Left cardiac atrium (tissue), 4 donors: ENCODE results near the gene UPK3A. TPM values are rescaled to one million over a fixed set of nuclear protein-coding genes. Genes with fewer than 3 reads are reported as not detected.
A peak's percentile ranks its signal among the peaks of the same experiment; 100 is the strongest.

Experiments
- ATAC-seq, 2 donors: fragments of 200-7000 bp; cut with Tn5 transposase; one replicate each; pipeline ENCODE4 v1.9.1; 2020; ENCODE audit warnings: mild to moderate bottlenecking in 2 of 2, moderate library complexity in 2 of 2
- DNase-seq: peaks from one replicate; pipeline ENCODE4 v3.0.0-alpha.2; 2020
- intact Hi-C, 2 donors: fragments of 100-400 bp; cut with DNase I; formaldehyde crosslinking; loops; one replicate each; pipeline versions ENCODE4 v1.14.1 to v1.15.1; 2022 to 2023
- total RNA-seq, 2 donors: library from RNA; stranded (reverse); fragmentation: NEBNext Ultra II Directional; extraction: Animal tissue kit (Norgen Biotek cat#: 25700); gene quantifications; one replicate each; pipeline ENCODE4 v1.2.1, GENCODE V29; 2021
- donor health status: DM: no; HTN: yes; CAD: no.
- donor health status: DM: no; HTN: yes; CAD: no; lungs with severe emphysema.
- donor health status: DM: yes; HTN: yes; CAD: no.
- donor health status: Dilated cardiomyopathy.

Gene UPK3A
- total RNA-seq, 2 donors from 2014 or later: 0.29 TPM; not detected in 1

- no peak for ATAC-seq
- intact Hi-C loops: no loop called here
- DNase-seq: no peak
Measured at GRCh38 chr22:45298934-45299505, 14.3 kb downstream of the UPK3A start.

- no peak for DNase-seq
- intact Hi-C loops: no loop called here
- ATAC-seq: no peak
Measured at GRCh38 chr22:45302751-45303150, 18.0 kb downstream of the UPK3A start.

- intact Hi-C loops: no loop called here
- DNase-seq: no peak
Measured at GRCh38 chr22:45303181-45303580, 18.4 kb downstream of the UPK3A start.

GRCh38 chr22:45304971-45305370 is 20.2 kb downstream of the UPK3A start:
- no peak for DNase-seq
- intact Hi-C loops: loop anchor here in 1 of 2 donors (5.0 kb wide), 1 partner anchor 33 kb away; no protein-coding TSS in a partner anchor
- ATAC-seq: no peak

More at GRCh38 chr22:45303181-45303580, 18.4 kb downstream of the UPK3A start:
- ATAC-seq: no peak

- ATAC-seq (no peak), DNase-seq (no peak)
- intact Hi-C loops: loop anchor here in 1 of 2 donors (5.0 kb wide), 1 partner anchor 33 kb away; no protein-coding TSS in a partner anchor
Measured at GRCh38 chr22:45305456-45306075, 20.8 kb downstream of the UPK3A start.

GRCh38 chr22:45306139-45306538 is 21.4 kb downstream of the UPK3A start:
- no peak for ATAC-seq

GRCh38 chr22:45308391-45308956 is 23.7 kb downstream of the UPK3A start:
- intact Hi-C loops: loop anchor here in 1 of 2 donors (5.0 kb wide), 1 partner anchor 36 kb away; no protein-coding TSS in a partner anchor
- DNase-seq: no peak
- ATAC-seq: no peak

More at GRCh38 chr22:45306139-45306538, 21.4 kb downstream of the UPK3A start:
- DNase-seq: no peak
- intact Hi-C loops: loop anchor here in 1 of 2 donors (5.0 kb wide), 1 partner anchor 34 kb away; no protein-coding TSS in a partner anchor

- intact Hi-C loops: loop anchor here in 1 of 2 donors (5.0 kb wide), 1 partner anchor 37 kb away; no protein-coding TSS in a partner anchor
- no peak for DNase-seq
- no peak for ATAC-seq
Measured at GRCh38 chr22:45308957-45309421, 24.2 kb downstream of the UPK3A start.

GRCh38 chr22:45309422-45310227 is 24.9 kb downstream of the UPK3A start, which contains the start of gene FAM118A:
TSS of gene FAM118A (plus strand) at chr22:45309934. CDS start at chr22:45322380, 12,446 bp downstream.
- peak; percentile 89 for DNase-seq
- peak; percentile 95 to 97 for ATAC-seq
- intact Hi-C loops: loop anchor here in 1 of 2 donors (5.0 kb wide), 1 partner anchor 37 kb away; no protein-coding TSS in a partner anchor

GRCh38 chr22:45310331-45310976 is 25.7 kb downstream of the UPK3A start:
- DNase-seq (peak; percentile 34), ATAC-seq (no peak)
- intact Hi-C loops: no loop called here

GRCh38 chr22:45310977-45311531 is 26.3 kb downstream of the UPK3A start:
- DNase-seq (no peak), ATAC-seq (no peak)
- intact Hi-C loops: no loop called here

GRCh38 chr22:45312415-45312814 is 27.7 kb downstream of the UPK3A start:
- intact Hi-C loops: no loop called here
- ATAC-seq (no peak), DNase-seq (no peak)

GRCh38 chr22:45312856-45313255 is 28.1 kb downstream of the UPK3A start:
- intact Hi-C loops: no loop called here
- DNase-seq (no peak), ATAC-seq (no peak)

GRCh38 chr22:45314054-45314721 is 29.4 kb downstream of the UPK3A start:
- ATAC-seq: no peak
- intact Hi-C loops: no loop called here

GRCh38 chr22:45314786-45315185 is 30.0 kb downstream of the UPK3A start:
- ATAC-seq (no peak), DNase-seq (no peak)
- intact Hi-C loops: no loop called here

More at GRCh38 chr22:45314054-45314721, 29.4 kb downstream of the UPK3A start:
- peak; percentile 57 for DNase-seq

GRCh38 chr22:45316796-45317526 is 32.2 kb downstream of the UPK3A start:
- ATAC-seq (no peak), DNase-seq (peak; percentile 42)
- intact Hi-C loops: no loop called here

- DNase-seq (peak; percentile 68), ATAC-seq (peak; percentile 57 to 80)
- intact Hi-C loops: no loop called here
Measured at GRCh38 chr22:45317551-45318167, 32.9 kb downstream of the UPK3A start.
